Colonic mucosa (tissue), 4 donors: ENCODE results near the gene ASB9. TPM values are rescaled to one million over a fixed set of nuclear protein-coding genes. Genes with fewer than 3 reads are reported as not detected.
"Not testable (repeated sequence)": the region's sequence is repeated elsewhere in the genome, so short reads cannot be mapped to it uniquely, and the experiment has no call there.

ENCODE experiments used
- DNase-seq: peaks from one replicate; pipeline ENCODE4 v3.0.0-alpha.2; 2020
- H3K27ac ChIP-seq: fragments of 200-600 bp; one replicate; pipeline ENCODE4 v1.8.0; 2021
- H3K27me3 ChIP-seq: fragments of 200-600 bp; one replicate; pipeline ENCODE4 v1.8.0; 2021
- H3K36me3 ChIP-seq: fragments of 200-600 bp; one replicate; pipeline ENCODE4 v1.8.0; 2021
- H3K4me1 ChIP-seq: fragments of 200-600 bp; one replicate; pipeline ENCODE4 v1.8.0; 2021; ENCODE audit warnings: mild to moderate bottlenecking
- H3K4me3 ChIP-seq: fragments of 200-600 bp; one replicate; pipeline ENCODE4 v1.8.0; 2021
- H3K9ac ChIP-seq, 2 donors: one replicate each; pipeline ENCODE4 v1.7.0; 2013; ENCODE audit warnings: control low read depth in 2 of 2, low read depth in 2 of 2, low read length in 2 of 2
- H3K9me3 ChIP-seq: fragments of 200-600 bp; one replicate; pipeline ENCODE4 v1.8.0; 2021
- intact Hi-C: fragments of 100-400 bp; cut with DNase I; formaldehyde crosslinking; loops from one replicate; pipeline ENCODE4 v1.14.1; 2022
- total RNA-seq, 2 donors: library from RNA; stranded (reverse); fragmentation: NEBNext Ultra II Directional in 1 of 2; extraction: Animal tissue kit (Norgen Biotek cat#: 25700) in 1 of 2; gene quantifications; one replicate each; pipeline ENCODE4 v1.2.1, GENCODE V29; 2021
- TF ChIP-seq, protein P1 (sequence below): fragments of 200-600 bp; IDR thresholded peaks from one replicate; pipeline ENCODE4 v1.8.0; 2022; ENCODE audit warnings: antibody characterized with exemption, mild to moderate bottlenecking
- donor health status: healthy.
- donor health status: DM: no; HTN: no; CAD: no.
- donor health status: DM: no; HTN: no; CAD: no.

ASB9 gene
- total RNA-seq, 2 donors from 2014 or later, result 1.8 to 3.6 TPM

DNA sequence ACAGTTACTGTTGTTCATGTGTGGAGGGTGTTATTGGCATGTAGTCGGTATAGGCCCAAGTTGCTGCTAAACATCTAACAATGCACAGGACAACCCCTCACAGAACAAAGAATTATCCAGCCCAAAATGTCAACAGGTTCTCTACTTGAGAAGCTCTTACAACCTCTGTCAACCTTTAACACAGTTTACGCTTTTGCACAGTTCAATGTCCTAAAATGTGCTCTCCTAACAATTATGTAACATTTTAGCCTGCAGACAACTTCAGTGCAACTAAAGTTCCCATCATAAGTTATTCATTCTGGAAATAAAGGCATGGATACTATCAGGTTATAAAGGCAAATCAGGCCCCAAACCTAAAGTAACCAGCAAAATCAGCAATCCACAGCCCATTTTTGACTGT, 66.2 kb downstream of the ASB9 start:
- TF ChIP-seq, protein P1, sequence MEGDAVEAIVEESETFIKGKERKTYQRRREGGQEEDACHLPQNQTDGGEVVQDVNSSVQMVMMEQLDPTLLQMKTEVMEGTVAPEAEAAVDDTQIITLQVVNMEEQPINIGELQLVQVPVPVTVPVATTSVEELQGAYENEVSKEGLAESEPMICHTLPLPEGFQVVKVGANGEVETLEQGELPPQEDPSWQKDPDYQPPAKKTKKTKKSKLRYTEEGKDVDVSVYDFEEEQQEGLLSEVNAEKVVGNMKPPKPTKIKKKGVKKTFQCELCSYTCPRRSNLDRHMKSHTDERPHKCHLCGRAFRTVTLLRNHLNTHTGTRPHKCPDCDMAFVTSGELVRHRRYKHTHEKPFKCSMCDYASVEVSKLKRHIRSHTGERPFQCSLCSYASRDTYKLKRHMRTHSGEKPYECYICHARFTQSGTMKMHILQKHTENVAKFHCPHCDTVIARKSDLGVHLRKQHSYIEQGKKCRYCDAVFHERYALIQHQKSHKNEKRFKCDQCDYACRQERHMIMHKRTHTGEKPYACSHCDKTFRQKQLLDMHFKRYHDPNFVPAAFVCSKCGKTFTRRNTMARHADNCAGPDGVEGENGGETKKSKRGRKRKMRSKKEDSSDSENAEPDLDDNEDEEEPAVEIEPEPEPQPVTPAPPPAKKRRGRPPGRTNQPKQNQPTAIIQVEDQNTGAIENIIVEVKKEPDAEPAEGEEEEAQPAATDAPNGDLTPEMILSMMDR, result no peak
- intact Hi-C loops, result no loop called here
- H3K4me3 ChIP-seq, result no peak overlapping the region
- no peaks in the 10 kb centered on the region for H3K4me1 ChIP-seq
- H3K9ac ChIP-seq, result no peak overlapping the region
- no peaks in the 10 kb centered on the region for H3K27me3 ChIP-seq
- no peak for DNase-seq
- no peaks in the 10 kb centered on the region for H3K36me3 ChIP-seq
- H3K27ac ChIP-seq, result no peak overlapping the region
- H3K9me3 ChIP-seq, result no peaks in the 10 kb centered on the region

DNA sequence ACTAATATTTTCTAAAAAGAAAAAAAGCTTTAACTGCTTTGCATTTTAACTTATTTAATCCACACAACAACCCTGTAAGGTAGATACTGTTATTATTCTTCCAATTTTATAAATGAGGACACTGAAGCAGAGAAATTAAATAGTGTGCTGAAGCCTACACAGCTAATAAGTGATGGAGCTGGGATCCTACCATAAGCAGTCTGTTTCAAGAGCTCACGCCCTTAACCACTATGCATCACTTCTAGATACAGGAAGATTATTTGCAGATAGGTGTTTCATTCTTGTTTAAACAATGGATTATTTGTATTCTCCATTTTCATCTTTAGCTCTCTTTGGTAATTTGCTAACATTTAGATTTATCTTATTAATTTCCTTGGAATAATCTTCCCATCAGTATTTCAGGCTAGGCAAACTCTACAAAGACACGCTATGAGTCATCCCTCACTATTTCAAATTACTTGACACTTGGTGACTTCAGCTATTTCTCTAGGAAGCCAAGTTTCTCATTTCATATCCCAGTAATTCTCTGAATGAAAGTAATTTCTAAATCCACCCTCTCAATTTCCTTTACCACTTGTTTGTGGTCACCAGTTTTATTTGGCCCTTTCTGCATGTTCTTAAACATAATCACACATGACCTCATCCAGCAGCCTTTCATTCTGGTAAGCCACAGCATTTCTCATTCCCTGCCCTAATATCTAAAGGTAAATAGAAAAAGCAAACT, 67.3 kb downstream of the ASB9 start:
- intact Hi-C loops, result no loop called here
- no peaks in the 10 kb centered on the region for H3K27me3 ChIP-seq
- H3K4me1 ChIP-seq, result no peaks in the 10 kb centered on the region
- H3K4me3 ChIP-seq, result no peak overlapping the region
- no peak overlapping the region for H3K9ac ChIP-seq
- H3K9me3 ChIP-seq, result no peaks in the 10 kb centered on the region
- H3K36me3 ChIP-seq, result no peaks in the 10 kb centered on the region
- DNase-seq, result no peak
- TF ChIP-seq, protein P1, result no peak
- H3K27ac ChIP-seq, result no peak overlapping the region

DNA sequence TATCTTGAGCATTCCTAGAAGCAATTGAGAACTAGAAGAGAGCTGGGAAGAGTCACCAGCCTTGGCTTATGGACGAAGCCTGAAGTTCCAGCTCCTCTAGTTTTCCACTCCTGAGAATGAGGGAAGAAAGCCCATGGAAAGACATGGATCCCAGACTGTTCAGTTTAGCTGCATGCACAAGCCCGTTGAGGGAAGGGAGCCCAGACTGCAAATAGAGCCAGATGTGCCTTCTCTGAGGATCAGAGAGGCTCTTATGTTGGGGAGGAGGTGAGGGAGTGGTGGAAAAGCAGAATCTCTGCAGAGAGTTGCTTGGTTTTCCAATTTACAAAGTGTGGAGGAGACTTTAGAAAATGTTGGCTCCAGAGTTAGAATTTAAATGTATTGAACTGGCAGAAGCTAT, 69.0 kb downstream of the ASB9 start:
- TF ChIP-seq, protein P1, result no peak
- Histone ChIP-seq H3K4me3 (no peak overlapping the region), H3K9ac (no peak overlapping the region), H3K27ac (no peak overlapping the region), H3K4me1 (no peaks in the 10 kb centered on the region), H3K36me3 (no peaks in the 10 kb centered on the region), H3K27me3 (no peaks in the 10 kb centered on the region), H3K9me3 (no peaks in the 10 kb centered on the region)
- intact Hi-C loops, result no loop called here
- no peak for DNase-seq

DNA sequence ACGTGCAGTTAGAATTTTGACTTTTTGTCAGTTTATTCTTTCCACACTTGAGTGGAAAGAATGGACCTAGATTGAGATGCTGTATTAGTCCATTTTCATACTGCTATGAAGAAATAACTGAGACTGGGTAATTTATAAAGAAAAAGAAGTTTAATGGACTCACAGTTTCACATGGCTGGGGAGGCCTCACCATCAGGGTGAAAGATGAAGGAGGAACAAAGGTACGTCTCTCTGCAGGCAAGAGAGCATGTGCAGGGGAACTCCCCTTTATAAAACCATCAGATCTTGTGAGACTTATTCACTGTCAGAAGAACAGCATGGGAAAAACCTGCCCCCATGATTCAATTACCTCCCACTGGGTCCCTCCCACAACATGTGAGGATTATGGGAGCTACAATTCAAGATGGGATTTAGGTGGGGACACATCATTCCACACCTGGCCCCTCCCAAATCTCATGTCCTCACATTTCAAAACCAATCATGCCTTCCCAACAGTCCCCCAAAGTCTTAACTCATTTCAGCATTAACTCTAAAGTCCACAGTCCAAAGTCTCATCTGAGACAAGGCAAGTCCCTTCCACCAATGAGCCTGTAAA, 71.2 kb downstream of the ASB9 start:
- H3K9me3 ChIP-seq, DNase-seq, H3K9ac ChIP-seq, H3K4me3 ChIP-seq, H3K36me3 ChIP-seq, intact Hi-C loops, H3K27me3 ChIP-seq, H3K4me1 ChIP-seq, H3K27ac ChIP-seq: not testable (repeated sequence)

DNA sequence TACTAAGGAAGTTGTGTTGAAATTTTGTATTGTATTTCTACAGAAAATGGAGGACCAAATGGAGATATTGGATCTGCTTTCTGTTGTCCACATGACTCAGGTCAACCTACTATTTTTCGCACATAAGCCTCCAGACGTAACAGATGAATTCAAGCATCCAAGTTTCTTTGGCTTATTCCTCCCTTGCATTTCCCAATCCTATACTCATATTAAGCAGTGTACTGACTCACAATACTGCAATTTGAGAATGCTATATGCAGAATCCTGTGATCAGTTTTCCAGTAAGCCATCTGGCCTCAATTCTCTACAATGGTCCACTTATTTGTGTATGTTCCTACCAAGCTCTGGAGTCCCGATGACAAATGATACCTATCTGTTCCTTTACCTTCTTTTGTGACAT, 75.7 kb downstream of the ASB9 start:
- intact Hi-C loops, result no loop called here
- TF ChIP-seq, protein P1, result no peak

More for the DNA sequence above, 75.7 kb downstream of the ASB9 start:
- H3K4me1 ChIP-seq, result no peaks in the 10 kb centered on the region
- no peaks in the 10 kb centered on the region for H3K36me3 ChIP-seq
- H3K9me3 ChIP-seq, result no peaks in the 10 kb centered on the region
- DNase-seq, result no peak
- H3K27me3 ChIP-seq, result no peaks in the 10 kb centered on the region
- H3K4me3 ChIP-seq, result no peak overlapping the region
- no peak overlapping the region for H3K9ac ChIP-seq
- H3K27ac ChIP-seq, result no peak overlapping the region

Other genes starting within 250 kb of the ASB9 start
- under 1 TPM in 1 of 2 donors, not detected in 1; 0.10 TPM for gene ASB11, start 45.6 kb upstream of the ASB9 start, total RNA-seq
- gene PIGA, start 65.4 kb upstream of the ASB9 start, total RNA-seq, result 10 to 100 TPM; 15.3 to 22.2 TPM
- 1 to 10 TPM; 1.2 to 2.5 TPM for gene VEGFD, start 114.3 kb upstream of the ASB9 start, total RNA-seq
- 10 to 100 TPM; 10.3 to 20.6 TPM for gene PIR, start 223.2 kb upstream of the ASB9 start, total RNA-seq
- gene BMX, start 230.7 kb upstream of the ASB9 start, total RNA-seq, result 1 to 10 TPM; 1.4 to 1.8 TPM